ENCODE results near the gene BAZ1A.
"Not testable (repeated sequence)": the region's sequence is repeated elsewhere in the genome, so short reads cannot be mapped to it uniquely, and the experiment has no call there.

BAZ1A gene

GRCh38 chr14:34782031-34782430 is 93.1 kb downstream of the BAZ1A start:
- no peak for DNase-seq (ENCODE audit: low read depth, low spot score)

DNA sequence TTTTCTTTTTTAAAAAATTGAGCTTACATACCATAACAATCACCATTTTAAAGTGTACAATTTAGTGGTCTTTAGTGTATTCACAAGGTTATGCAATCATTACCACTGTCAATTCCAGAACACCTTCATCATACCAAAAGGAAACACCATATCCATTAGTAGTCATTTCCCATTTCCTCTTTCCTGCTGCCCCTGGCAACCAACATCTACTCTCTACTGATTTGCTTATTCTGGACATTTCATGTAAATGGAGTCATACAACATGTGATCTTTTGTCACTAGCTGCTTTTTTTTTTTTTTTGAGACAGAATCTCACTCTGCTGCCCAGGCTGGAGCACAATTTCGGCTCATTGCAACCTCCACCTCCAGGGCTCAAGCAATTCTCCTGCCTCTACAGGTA is 93.9 kb downstream of the BAZ1A start:
- DNase-seq (ENCODE audit: low read depth, low spot score) = peak; percentile 14

- DNase-seq (ENCODE audit: low read depth, low spot score) = no peak
Observed at GRCh38 chr14:34780646-34781045, 94.5 kb downstream of the BAZ1A start.

GRCh38 chr14:34778744-34779143 is 96.4 kb downstream of the BAZ1A start:
- no peak for DNase-seq (ENCODE audit: low read depth, low spot score)

- no peak for DNase-seq (ENCODE audit: low read depth, low spot score)
Observed at GRCh38 chr14:34776611-34777010, 98.5 kb downstream of the BAZ1A start.

- DNase-seq (ENCODE audit: low read depth, low spot score) = no peak
Observed at GRCh38 chr14:34775922-34776321, 99.2 kb downstream of the BAZ1A start.

GRCh38 chr14:34775342-34775741 is 99.8 kb downstream of the BAZ1A start:
- no peak for DNase-seq (ENCODE audit: low read depth, low spot score)

- peak; percentile 32 for DNase-seq (ENCODE audit: low read depth, low spot score)
Observed at GRCh38 chr14:34770901-34771300, 104.3 kb downstream of the BAZ1A start.

DNA sequence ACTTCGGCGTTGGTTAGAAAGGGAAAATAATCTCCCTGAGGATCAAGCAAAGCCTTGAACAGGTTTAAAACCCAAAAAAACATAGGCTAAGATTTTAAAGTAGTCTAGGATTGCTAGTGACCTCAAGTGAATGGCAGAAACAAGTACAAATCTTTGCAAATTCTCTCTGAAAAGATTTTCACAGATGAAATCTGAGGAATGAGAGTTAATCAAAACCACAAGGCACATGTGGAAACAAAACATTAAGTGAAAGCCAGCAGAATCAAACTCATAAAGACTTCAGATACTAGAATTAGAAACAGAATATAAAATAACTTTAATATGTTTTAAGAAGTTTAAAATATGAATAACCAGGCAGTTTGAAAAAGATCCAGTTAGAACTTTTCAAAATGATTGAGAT is 108.6 kb downstream of the BAZ1A start:
- DNase-seq (ENCODE audit: low read depth, low spot score) = peak; percentile 30

- DNase-seq (ENCODE audit: low read depth, low spot score) = no peak
Observed at GRCh38 chr14:34766060-34766459, 109.1 kb downstream of the BAZ1A start.

GRCh38 chr14:34755215-34755614 is 119.9 kb downstream of the BAZ1A start:
- no peak for DNase-seq (ENCODE audit: low read depth, low spot score)

GRCh38 chr14:34754687-34755086 is 120.5 kb downstream of the BAZ1A start:
- DNase-seq (ENCODE audit: low read depth, low spot score) = no peak

DNA sequence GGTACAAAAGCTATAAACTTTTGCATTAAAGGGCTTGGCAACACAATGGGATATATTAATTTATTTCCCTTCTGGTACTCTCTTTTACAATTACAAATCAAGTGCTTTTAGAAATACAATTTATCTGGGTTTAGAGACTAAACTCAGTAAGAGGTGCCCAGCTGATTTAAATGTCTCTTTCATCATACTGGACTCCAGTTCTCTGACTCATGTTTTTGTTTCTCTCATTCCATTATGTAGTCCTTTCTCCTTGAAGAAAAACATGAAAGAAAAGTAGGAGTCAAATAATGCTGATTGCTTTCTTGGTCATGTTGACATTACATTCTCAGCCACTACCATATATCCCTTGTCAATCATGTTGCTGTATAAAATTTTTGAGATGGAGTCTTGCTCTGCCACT is 124.5 kb downstream of the BAZ1A start:
- DNase-seq (ENCODE audit: low read depth, low spot score) = peak; percentile 74

- no peak for DNase-seq (ENCODE audit: low read depth, low spot score)
Observed at GRCh38 chr14:34750233-34750632, 124.9 kb downstream of the BAZ1A start.

GRCh38 chr14:34749408-34749807 is 125.8 kb downstream of the BAZ1A start:
- no peak for DNase-seq (ENCODE audit: low read depth, low spot score)

- no peak for DNase-seq (ENCODE audit: low read depth, low spot score)
Observed at GRCh38 chr14:34742270-34743115, 132.7 kb downstream of the BAZ1A start.

- no peak for DNase-seq (ENCODE audit: low read depth, low spot score)
Observed at GRCh38 chr14:34741840-34742239, 133.3 kb downstream of the BAZ1A start.

DNA sequence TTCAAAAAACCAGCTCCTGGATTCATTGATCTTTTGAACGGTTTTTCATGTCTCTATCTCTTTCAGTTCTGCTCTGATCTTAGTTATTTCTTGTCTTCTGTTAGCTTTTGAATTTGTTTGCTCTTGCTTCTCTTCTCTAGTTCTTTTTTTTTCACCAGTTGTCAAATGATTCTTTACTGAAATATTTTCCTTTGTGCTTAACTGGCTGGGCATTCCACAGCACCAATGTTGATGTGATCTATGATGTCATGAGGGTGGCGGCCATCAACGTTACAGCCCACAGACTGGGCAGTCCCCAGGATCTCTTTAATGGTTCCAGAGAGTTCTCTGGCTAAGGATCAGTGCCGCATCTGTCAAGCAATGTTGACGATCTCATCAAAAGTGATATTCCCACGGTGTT is 135.0 kb downstream of the BAZ1A start:
- peak; percentile 64 for DNase-seq (ENCODE audit: low read depth, low spot score)

DNA sequence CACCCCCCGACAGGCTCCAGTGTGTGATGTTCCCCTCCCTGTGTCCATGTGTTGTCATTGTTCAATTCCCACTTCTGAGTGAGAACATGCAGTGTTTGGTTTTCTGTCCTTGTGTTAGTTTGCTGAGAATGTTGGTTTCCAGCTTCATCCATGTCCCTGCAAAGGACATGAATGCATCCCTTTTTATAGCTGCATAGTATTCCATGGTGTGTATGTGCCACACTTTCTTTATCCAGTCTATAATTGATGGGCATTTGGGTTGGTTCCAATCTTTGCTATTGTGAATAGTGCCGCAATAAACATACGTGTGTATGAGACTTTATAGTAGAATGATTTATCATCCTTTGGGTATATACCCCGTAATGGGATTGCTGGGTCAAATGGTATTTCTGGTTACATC is 138.1 kb downstream of the BAZ1A start:
- DNase-seq (ENCODE audit: low read depth, low spot score) = not testable (repeated sequence)

GRCh38 chr14:34733245-34733644 is 141.9 kb downstream of the BAZ1A start:
- DNase-seq (ENCODE audit: low read depth, low spot score) = peak; percentile 58

DNA sequence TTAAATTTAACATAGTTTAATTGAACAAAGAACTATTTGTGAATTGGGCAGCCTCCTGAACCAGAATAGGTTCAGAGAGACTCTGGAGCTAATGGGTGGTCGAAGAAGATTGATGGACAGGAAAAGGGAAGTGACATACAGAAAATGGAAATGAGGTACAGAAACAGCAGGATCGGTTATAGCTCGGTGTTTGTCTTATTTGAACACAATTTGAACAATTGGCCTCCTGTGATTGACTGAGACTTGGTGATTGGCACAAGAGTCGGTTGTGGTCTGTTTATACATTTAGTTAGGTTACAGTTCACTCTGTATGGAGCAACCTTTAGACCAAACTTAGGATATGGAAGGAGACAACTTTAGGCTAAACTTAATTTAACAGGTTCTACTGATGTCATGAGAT is 142.4 kb downstream of the BAZ1A start:
- no peak for DNase-seq (ENCODE audit: low read depth, low spot score)

- DNase-seq (ENCODE audit: low read depth, low spot score) = no peak
Observed at GRCh38 chr14:34723867-34724266, 151.3 kb downstream of the BAZ1A start.

- peak; percentile 73 for DNase-seq (ENCODE audit: low read depth, low spot score)
Observed at GRCh38 chr14:34722723-34723545, 152.2 kb downstream of the BAZ1A start.

Measured in astrocyte of the hippocampus (primary cell).